Mammary epithelial cell (primary cell): ENCODE measurements around the gene ZNRD2.

Experiments used
- EZH2 ChIP-seq: IDR thresholded peaks from 2 replicates; pipeline ENCODE4 v1.6.1; 2012; ENCODE audit warnings: low read length, inconsistent platforms, borderline replicate concordance
- TF ChIP-seq, protein P1 (sequence below), 2 donors: IDR thresholded peaks in 1 of 2; conservative IDR thresholded peaks in 1 of 2; 2 replicates each; pipeline ENCODE4 v1.5.1; 2011 to 2012; ENCODE audit warnings: inconsistent platforms in 2 of 2, low read length in 2 of 2, mild to moderate bottlenecking in 2 of 2, control low read depth in 1 of 2, low read depth in 1 of 2; ENCODE audit not compliant: insufficient read depth in 1 of 2; ENCODE audit errors: extremely low read depth in 1 of 2

DNA sequence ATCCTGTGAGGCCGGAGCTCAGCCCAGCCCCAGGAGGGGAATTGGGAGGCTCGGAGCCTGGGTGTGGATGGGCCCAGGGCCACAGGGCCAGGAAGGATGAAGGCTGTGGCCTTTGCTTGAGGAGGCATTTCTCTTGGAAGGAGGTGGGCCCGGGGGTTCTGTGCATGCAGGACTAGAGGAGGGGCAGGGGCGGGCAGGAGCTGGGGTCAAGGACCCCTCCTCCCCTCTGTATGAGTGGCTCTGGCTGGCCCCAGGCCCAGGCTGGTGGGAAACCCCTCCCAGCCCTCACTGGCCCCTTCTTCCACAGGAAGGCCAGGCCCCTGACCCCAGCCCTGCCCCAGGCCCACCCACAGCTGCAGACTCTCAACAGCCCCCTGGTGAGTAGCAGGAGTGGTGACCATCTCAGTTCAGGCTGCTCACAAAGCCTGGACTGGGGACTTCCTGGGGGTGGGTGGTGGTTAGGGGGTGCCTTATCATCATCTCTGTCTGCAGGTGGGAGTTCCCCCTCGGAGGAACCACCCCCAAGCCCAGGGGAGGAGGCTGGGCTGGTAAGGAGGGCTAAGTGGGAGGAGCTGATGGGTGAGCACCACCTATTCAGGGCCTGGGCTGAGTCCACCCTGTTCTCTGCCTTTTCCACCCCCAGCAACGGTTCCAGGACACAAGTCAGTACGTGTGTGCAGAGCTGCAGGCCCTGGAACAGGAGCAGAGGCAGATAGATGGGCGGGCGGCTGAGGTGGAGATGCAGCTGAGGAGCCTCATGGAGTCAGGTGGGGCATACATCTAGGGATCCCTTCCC is 19.4 kb downstream of the ZNRD2 start:
- TF ChIP-seq, protein P1, sequence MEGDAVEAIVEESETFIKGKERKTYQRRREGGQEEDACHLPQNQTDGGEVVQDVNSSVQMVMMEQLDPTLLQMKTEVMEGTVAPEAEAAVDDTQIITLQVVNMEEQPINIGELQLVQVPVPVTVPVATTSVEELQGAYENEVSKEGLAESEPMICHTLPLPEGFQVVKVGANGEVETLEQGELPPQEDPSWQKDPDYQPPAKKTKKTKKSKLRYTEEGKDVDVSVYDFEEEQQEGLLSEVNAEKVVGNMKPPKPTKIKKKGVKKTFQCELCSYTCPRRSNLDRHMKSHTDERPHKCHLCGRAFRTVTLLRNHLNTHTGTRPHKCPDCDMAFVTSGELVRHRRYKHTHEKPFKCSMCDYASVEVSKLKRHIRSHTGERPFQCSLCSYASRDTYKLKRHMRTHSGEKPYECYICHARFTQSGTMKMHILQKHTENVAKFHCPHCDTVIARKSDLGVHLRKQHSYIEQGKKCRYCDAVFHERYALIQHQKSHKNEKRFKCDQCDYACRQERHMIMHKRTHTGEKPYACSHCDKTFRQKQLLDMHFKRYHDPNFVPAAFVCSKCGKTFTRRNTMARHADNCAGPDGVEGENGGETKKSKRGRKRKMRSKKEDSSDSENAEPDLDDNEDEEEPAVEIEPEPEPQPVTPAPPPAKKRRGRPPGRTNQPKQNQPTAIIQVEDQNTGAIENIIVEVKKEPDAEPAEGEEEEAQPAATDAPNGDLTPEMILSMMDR (conservative IDR thresholded peaks at IDR 0.05 in 1 of 2, IDR thresholded peaks at IDR 0.05 in 1 of 2; ENCODE audit: extremely low read depth in 1 of 2, insufficient read depth in 1 of 2, low read depth in 1 of 2, low read length in 2 of 2), result no peak
- TF ChIP-seq EZH2, result no peak
